Nucleus accumbens (tissue), 56 donors: ENCODE measurements around the gene KHDRBS2.
"Not testable (repeated sequence)": the region's sequence is repeated elsewhere in the genome, so short reads cannot be mapped to it uniquely, and the experiment has no call there.

Experiments
- DNase-seq, 56 donors: peaks; one replicate each; lab custom pipeline; 2025; lab: John Stamatoyannopoulos, UW

Gene KHDRBS2

GRCh38 chr6:61886608-61887259 is 399.3 kb downstream of the KHDRBS2 start:
- DNase-seq = no peak

GRCh38 chr6:61869632-61870400 is 416.2 kb downstream of the KHDRBS2 start:
- DNase-seq = no peak

- DNase-seq = no peak
Observed at GRCh38 chr6:61868507-61869080, 417.4 kb downstream of the KHDRBS2 start.

GRCh38 chr6:61867635-61868034 is 418.4 kb downstream of the KHDRBS2 start:
- no peak for DNase-seq

- no peak for DNase-seq
Observed at GRCh38 chr6:61857541-61857940, 428.5 kb downstream of the KHDRBS2 start.

- DNase-seq = no peak
Observed at GRCh38 chr6:61841958-61842357, 444.1 kb downstream of the KHDRBS2 start.

GRCh38 chr6:61835237-61835636 is 450.8 kb downstream of the KHDRBS2 start:
- no peak for DNase-seq

GRCh38 chr6:61833176-61833755 is 452.8 kb downstream of the KHDRBS2 start:
- no peak for DNase-seq

GRCh38 chr6:61817716-61818115 is 468.3 kb downstream of the KHDRBS2 start:
- no peak for DNase-seq

GRCh38 chr6:61810047-61810446 is 476.0 kb downstream of the KHDRBS2 start:
- no peak for DNase-seq

GRCh38 chr6:61809004-61809595 is 476.9 kb downstream of the KHDRBS2 start:
- DNase-seq = peak in 2 of 56 donors; percentile 0 to 3

GRCh38 chr6:61787998-61788397 is 498.0 kb downstream of the KHDRBS2 start:
- no peak for DNase-seq

- not testable (repeated sequence) for DNase-seq
Observed at GRCh38 chr6:61769446-61769845, 516.6 kb downstream of the KHDRBS2 start.

GRCh38 chr6:61755739-61756138 is 530.3 kb downstream of the KHDRBS2 start:
- no peak for DNase-seq

- DNase-seq = no peak
Observed at GRCh38 chr6:61751986-61752385, 534.0 kb downstream of the KHDRBS2 start.

- no peak for DNase-seq
Observed at GRCh38 chr6:61745994-61746393, 540.0 kb downstream of the KHDRBS2 start.

- DNase-seq = no peak
Observed at GRCh38 chr6:61711849-61712248, 574.2 kb downstream of the KHDRBS2 start.

GRCh38 chr6:61688165-61688564 is 597.9 kb downstream of the KHDRBS2 start:
- DNase-seq = no peak

GRCh38 chr6:61682562-61682961 is 603.5 kb downstream of the KHDRBS2 start:
- no peak for DNase-seq

- DNase-seq = no peak
Observed at GRCh38 chr6:61679625-61680024, 606.4 kb downstream of the KHDRBS2 start.

- DNase-seq = no peak
Observed at GRCh38 chr6:61675734-61676133, 610.3 kb downstream of the KHDRBS2 start.
